OCI-LY7 (cell line): ENCODE measurements around the gene ZMYND8.
"Not testable (repeated sequence)": the region's sequence is repeated elsewhere in the genome, so short reads cannot be mapped to it uniquely, and the experiment has no call there.

Experiments
- EZH2phosphoT487 ChIP-seq: fragments of 200-600 bp; sonication (generic); IDR thresholded peaks from 2 replicates; pipeline ENCODE4 v1.6.1; 2018; ENCODE audit warnings: low read depth, borderline replicate concordance, mild to moderate bottlenecking, mixed run types, antibody characterized with exemption, low read length, moderate library complexity, mixed read lengths
- TF ChIP-seq, protein P1 (sequence below): fragments of 200-600 bp; sonication (generic); conservative IDR thresholded peaks from 2 replicates; pipeline ENCODE4 v1.5.1; 2014; ENCODE audit warnings: mild to moderate bottlenecking, antibody characterized with exemption, low read length, moderate library complexity, mixed read lengths

DNA sequence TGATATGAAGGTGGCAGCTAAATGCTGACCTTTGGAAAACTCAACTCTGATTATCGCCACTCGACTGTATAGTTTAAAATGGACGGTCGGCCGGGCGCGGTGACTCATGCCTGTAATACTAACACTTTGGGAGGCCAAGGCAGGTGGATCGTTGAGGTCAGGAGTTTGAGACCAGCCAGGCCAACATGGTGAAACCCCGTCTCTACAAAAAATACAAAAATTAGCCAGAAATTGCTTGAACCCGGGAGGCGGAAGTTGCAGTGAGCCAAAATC, 151.7 kb downstream of the ZMYND8 start:
- TF ChIP-seq, protein P1, sequence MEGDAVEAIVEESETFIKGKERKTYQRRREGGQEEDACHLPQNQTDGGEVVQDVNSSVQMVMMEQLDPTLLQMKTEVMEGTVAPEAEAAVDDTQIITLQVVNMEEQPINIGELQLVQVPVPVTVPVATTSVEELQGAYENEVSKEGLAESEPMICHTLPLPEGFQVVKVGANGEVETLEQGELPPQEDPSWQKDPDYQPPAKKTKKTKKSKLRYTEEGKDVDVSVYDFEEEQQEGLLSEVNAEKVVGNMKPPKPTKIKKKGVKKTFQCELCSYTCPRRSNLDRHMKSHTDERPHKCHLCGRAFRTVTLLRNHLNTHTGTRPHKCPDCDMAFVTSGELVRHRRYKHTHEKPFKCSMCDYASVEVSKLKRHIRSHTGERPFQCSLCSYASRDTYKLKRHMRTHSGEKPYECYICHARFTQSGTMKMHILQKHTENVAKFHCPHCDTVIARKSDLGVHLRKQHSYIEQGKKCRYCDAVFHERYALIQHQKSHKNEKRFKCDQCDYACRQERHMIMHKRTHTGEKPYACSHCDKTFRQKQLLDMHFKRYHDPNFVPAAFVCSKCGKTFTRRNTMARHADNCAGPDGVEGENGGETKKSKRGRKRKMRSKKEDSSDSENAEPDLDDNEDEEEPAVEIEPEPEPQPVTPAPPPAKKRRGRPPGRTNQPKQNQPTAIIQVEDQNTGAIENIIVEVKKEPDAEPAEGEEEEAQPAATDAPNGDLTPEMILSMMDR = not testable (repeated sequence)
- TF ChIP-seq EZH2phosphoT487 = not testable (repeated sequence)
